ENCODE measurements around the gene COMMD2. TPM values are rescaled to one million over a fixed set of nuclear protein-coding genes. Genes with fewer than 3 reads are reported as not detected.

COMMD2 gene
- total and polyA plus RNA-seq, 7 experiments from 2014 or later = 29.9 to 77.5 (median 39.6) TPM

DNA sequence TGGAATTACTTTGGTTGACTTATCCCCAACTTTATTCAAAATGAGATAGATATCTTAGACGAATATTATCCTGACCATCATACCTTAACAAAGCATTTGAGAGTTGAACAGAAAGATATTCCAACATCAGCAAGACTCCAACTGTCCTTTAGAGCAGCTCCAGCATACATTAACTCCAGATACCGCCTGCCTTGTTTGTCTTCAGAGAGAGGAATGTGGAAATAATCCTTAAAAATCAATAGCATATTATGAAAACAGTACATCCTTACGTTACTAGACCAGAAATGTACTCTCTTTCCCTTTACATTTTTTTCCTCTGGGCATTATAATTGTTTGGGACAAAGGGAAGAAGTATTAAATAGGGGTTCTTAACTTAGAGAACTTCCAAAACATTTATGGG is 38.4 kb upstream of the COMMD2 start:
- ATAC-seq = no peak
- no peaks in the 10 kb centered on the region for H3K4me1 Mint-ChIP-seq
- peaks cover 28 to 39% (median 32%) of the 10 kb centered on the region in 5 donors for H3K27me3 Mint-ChIP-seq
- POLR2A ChIA-PET = no interaction called here
- CTCF ChIA-PET = no interaction called here
- Histone ChIP-seq H3K4me3 (ENCODE audit: low read length) (no peak overlapping the region), H3K4me1 (ENCODE audit: control insufficient read depth in 2 of 2, insufficient read depth in 2 of 2, low read length in 2 of 2) (no peaks in the 10 kb centered on the region), H3K9me3 (ENCODE audit: control insufficient read depth in 2 of 3, low read length in 3 of 3) (no peaks in the 10 kb centered on the region), H3K27ac (ENCODE audit: low read depth, low read length) (no peak overlapping the region), H3K27me3 (ENCODE audit: control insufficient read depth in 2 of 2, insufficient read depth in 2 of 2, low read length in 2 of 2) (peaks cover 0 to 2% of the 10 kb centered on the region in 2 donors), H3K36me3 (ENCODE audit: control insufficient read depth in 2 of 3, insufficient read depth in 3 of 3, low read length in 3 of 3) (no peaks in the 10 kb centered on the region)
- H3K27ac Mint-ChIP-seq = no peak overlapping the region
- H3K36me3 Mint-ChIP-seq = no peaks in the 10 kb centered on the region
- DNase-seq = no peak
- intact Hi-C loops (cut with micrococcal nuclease) = no loop called here
- H3K4me3 Mint-ChIP-seq = no peak overlapping the region
- peaks cover 0 to 5% (median 0%) of the 10 kb centered on the region in 11 donors for H3K9me3 Mint-ChIP-seq

DNA sequence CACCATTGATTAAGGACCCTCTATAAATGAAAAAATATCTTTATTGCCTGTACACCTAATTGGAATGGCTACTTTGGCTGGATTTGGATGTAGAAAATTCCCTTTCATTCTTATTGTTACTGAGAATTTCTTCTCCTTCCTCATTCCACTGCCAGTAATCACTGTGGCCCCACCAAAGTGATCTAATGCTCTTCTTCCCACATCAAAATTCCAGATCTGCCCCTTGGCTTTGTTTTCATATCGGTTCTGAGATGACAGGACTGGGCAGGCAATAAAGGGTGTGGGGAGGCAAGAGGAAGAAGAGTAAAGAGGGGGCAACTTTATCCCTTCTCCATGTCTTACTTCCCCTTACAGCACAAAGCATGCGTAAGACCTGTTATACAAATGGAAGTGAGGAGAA is 38.0 kb upstream of the COMMD2 start:
- Mint-ChIP-seq H3K36me3 (no peaks in the 10 kb centered on the region), H3K4me3 (no peak overlapping the region), H3K27me3 (peaks cover 28 to 39% (median 32%) of the 10 kb centered on the region in 5 donors), H3K4me1 (no peaks in the 10 kb centered on the region), H3K9me3 (peaks cover 0 to 5% (median 0%) of the 10 kb centered on the region in 11 donors), H3K27ac (no peak overlapping the region)
- Histone ChIP-seq H3K4me3 (ENCODE audit: low read length) (no peak overlapping the region), H3K9me3 (ENCODE audit: control insufficient read depth in 2 of 3, low read length in 3 of 3) (no peaks in the 10 kb centered on the region), H3K27me3 (ENCODE audit: control insufficient read depth in 2 of 2, insufficient read depth in 2 of 2, low read length in 2 of 2) (peaks cover 0 to 2% of the 10 kb centered on the region in 2 donors), H3K4me1 (ENCODE audit: control insufficient read depth in 2 of 2, insufficient read depth in 2 of 2, low read length in 2 of 2) (no peaks in the 10 kb centered on the region), H3K36me3 (ENCODE audit: control insufficient read depth in 2 of 3, insufficient read depth in 3 of 3, low read length in 3 of 3) (no peaks in the 10 kb centered on the region), H3K27ac (ENCODE audit: low read depth, low read length) (no peak overlapping the region)
- intact Hi-C loops (cut with micrococcal nuclease) = no loop called here
- ATAC-seq (no peak), DNase-seq (no peak)
- ChIA-PET POLR2A (no interaction called here), CTCF (no interaction called here)

DNA sequence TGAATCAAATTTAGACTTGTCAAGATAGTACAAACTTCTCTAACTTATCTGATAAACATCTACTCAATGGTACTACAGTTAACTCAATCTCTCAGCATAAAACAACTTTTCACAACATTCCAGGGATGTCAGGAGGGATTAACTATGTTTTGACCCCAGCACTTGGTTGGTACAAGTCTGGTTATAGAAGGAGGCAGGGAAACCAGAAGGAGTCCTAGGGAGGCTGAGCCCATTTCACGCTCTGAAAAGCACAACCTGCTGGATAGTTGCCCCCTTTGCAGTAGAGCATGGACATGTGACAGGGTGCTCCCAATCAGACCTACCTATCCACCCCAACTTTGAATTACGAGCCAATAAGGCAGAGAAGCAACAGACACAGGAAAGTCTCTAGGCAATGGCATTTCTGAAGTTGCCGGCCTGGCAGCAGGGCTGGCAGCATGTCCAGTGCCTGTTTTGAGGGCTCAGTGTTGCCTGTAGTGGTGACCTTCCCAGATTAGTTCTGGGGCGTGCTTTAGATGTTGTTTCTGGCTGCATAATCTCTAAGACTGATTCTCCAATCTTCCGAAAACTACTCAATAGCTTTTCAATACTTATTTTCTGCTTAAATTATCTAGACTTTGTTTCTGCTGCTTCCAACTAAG is 31.9 kb upstream of the COMMD2 start:
- CTCF ChIA-PET = no interaction called here
- H3K27ac Mint-ChIP-seq = no peak overlapping the region

DNA sequence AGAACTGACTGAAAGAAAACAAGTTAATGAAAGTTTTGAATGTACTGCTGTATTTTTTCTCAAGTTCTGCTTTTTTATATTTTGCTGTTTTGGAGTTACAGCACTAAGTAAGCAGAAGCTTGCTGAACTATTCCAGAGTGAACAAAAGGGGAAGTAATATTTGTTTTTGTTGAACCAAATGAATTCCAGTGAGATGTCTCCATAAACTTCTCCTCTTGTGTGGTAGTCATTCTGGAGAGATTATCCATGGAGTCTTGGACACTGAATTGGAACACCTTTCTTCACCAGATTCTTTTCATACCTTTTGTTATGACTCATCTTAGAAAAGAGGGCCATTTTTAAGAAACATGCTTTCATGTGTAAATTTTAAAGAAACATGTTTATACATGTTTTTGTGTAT is 31.3 kb upstream of the COMMD2 start:
- no peak for DNase-seq
- no peak for ATAC-seq
- no peaks in the 10 kb centered on the region for H3K36me3 ChIP-seq (ENCODE audit: control insufficient read depth in 2 of 3, insufficient read depth in 3 of 3, low read length in 3 of 3)
- H3K27ac Mint-ChIP-seq = no peak overlapping the region
- no peaks in the 10 kb centered on the region for H3K4me1 ChIP-seq (ENCODE audit: control insufficient read depth in 2 of 2, insufficient read depth in 2 of 2, low read length in 2 of 2)
- no peak overlapping the region for H3K27ac ChIP-seq (ENCODE audit: low read depth, low read length)
- peaks cover 0 to 5% (median 0%) of the 10 kb centered on the region in 11 donors for H3K9me3 Mint-ChIP-seq
- H3K4me3 ChIP-seq (ENCODE audit: low read length) = no peak overlapping the region
- no peaks in the 10 kb centered on the region for H3K9me3 ChIP-seq (ENCODE audit: control insufficient read depth in 2 of 3, low read length in 3 of 3)
- CTCF ChIA-PET = no interaction called here
- intact Hi-C loops (cut with micrococcal nuclease) = no loop called here
- H3K4me1 Mint-ChIP-seq = no peaks in the 10 kb centered on the region
- H3K36me3 Mint-ChIP-seq = no peaks in the 10 kb centered on the region
- H3K27me3 Mint-ChIP-seq = peaks cover 0 to 19% (median 9%) of the 10 kb centered on the region in 5 donors
- H3K27me3 ChIP-seq (ENCODE audit: control insufficient read depth in 2 of 2, insufficient read depth in 2 of 2, low read length in 2 of 2) = peaks cover 0 to 3% of the 10 kb centered on the region in 2 donors
- no peak overlapping the region for H3K4me3 Mint-ChIP-seq
- POLR2A ChIA-PET = no interaction called here

More for the DNA sequence above, 31.9 kb upstream of the COMMD2 start:
- H3K27ac ChIP-seq (ENCODE audit: low read depth, low read length) = no peak overlapping the region
- DNase-seq (no peak), ATAC-seq (no peak)
- intact Hi-C loops (cut with micrococcal nuclease) = no loop called here
- Mint-ChIP-seq H3K4me3 (no peak overlapping the region), H3K4me1 (no peaks in the 10 kb centered on the region), H3K36me3 (no peaks in the 10 kb centered on the region), H3K9me3 (peaks cover 0 to 5% (median 0%) of the 10 kb centered on the region in 11 donors), H3K27me3 (peaks cover 0 to 20% (median 9%) of the 10 kb centered on the region in 5 donors)
- H3K9me3 ChIP-seq (ENCODE audit: control insufficient read depth in 2 of 3, low read length in 3 of 3) = no peaks in the 10 kb centered on the region
- POLR2A ChIA-PET = no interaction called here
- peaks cover 0 to 3% of the 10 kb centered on the region in 2 donors for H3K27me3 ChIP-seq (ENCODE audit: control insufficient read depth in 2 of 2, insufficient read depth in 2 of 2, low read length in 2 of 2)
- H3K36me3 ChIP-seq (ENCODE audit: control insufficient read depth in 2 of 3, insufficient read depth in 3 of 3, low read length in 3 of 3) = no peaks in the 10 kb centered on the region
- no peak overlapping the region for H3K4me3 ChIP-seq (ENCODE audit: low read length)
- H3K4me1 ChIP-seq (ENCODE audit: control insufficient read depth in 2 of 2, insufficient read depth in 2 of 2, low read length in 2 of 2) = no peaks in the 10 kb centered on the region

DNA sequence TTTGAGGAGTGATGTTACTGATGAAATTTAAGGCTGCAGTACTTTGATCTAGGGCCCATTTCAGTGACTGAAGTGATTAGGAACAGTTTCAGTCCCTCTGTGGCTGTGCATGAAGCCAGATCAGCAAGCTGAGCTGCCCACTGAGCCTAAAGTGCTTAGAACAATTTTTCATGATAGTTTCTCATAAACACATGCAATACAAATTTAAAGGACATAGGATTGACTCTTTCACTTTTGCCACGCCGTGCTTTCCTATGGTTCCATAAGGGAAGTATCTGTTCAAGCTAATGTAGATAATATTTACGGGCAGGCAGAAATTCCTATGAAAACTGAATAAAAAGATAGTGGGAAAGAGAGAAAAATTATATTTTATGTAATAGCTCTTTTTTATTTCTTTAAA is 29.5 kb upstream of the COMMD2 start:
- Mint-ChIP-seq H3K4me3 (peak overlapping the region in 1 of 10 donors; percentile 35), H3K4me1 (no peaks in the 10 kb centered on the region), H3K9me3 (peaks cover 0 to 5% (median 0%) of the 10 kb centered on the region in 11 donors), H3K27me3 (peaks cover 0 to 18% (median 4%) of the 10 kb centered on the region in 5 donors), H3K27ac (no peak overlapping the region), H3K36me3 (no peaks in the 10 kb centered on the region)
- Histone ChIP-seq H3K27ac (ENCODE audit: low read depth, low read length) (no peak overlapping the region), H3K4me1 (ENCODE audit: control insufficient read depth in 2 of 2, insufficient read depth in 2 of 2, low read length in 2 of 2) (no peaks in the 10 kb centered on the region), H3K9me3 (ENCODE audit: control insufficient read depth in 2 of 3, low read length in 3 of 3) (no peaks in the 10 kb centered on the region), H3K36me3 (ENCODE audit: control insufficient read depth in 2 of 3, insufficient read depth in 3 of 3, low read length in 3 of 3) (no peaks in the 10 kb centered on the region), H3K4me3 (ENCODE audit: low read length) (no peak overlapping the region), H3K27me3 (ENCODE audit: control insufficient read depth in 2 of 2, insufficient read depth in 2 of 2, low read length in 2 of 2) (peaks cover 0 to 3% of the 10 kb centered on the region in 2 donors)
- CTCF ChIA-PET = no interaction called here
- DNase-seq (no peak), ATAC-seq (no peak)
- POLR2A ChIA-PET = no interaction called here
- intact Hi-C loops (cut with micrococcal nuclease) = no loop called here

DNA sequence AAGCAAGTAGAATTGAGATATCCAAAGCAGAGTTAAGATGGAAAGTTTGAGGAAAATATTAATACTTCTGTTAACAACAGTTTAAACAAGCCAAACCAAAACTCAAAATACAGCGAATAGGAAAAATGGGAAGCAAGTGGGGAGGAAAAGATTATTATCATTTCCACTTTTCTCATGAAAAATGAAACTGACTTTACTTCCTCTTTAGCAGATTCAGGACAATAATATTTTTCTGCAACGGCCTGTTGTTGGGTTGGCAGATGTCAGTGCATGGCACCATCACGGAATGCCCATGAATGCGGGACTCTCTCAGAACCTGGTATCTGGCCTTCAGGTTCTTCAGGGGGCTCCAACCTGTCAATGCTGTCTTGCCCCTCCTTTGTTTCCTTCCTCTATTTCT is 28.9 kb upstream of the COMMD2 start:
- no peaks in the 10 kb centered on the region for H3K9me3 ChIP-seq (ENCODE audit: control insufficient read depth in 2 of 3, low read length in 3 of 3)
- ChIA-PET CTCF (no interaction called here), POLR2A (no interaction called here)
- ATAC-seq (no peak), DNase-seq (no peak)
- no peak overlapping the region for H3K27ac ChIP-seq (ENCODE audit: low read depth, low read length)
- no peaks in the 10 kb centered on the region for H3K4me1 ChIP-seq (ENCODE audit: control insufficient read depth in 2 of 2, insufficient read depth in 2 of 2, low read length in 2 of 2)
- H3K9me3 Mint-ChIP-seq = peaks cover 0 to 2% (median 0%) of the 10 kb centered on the region in 11 donors
- H3K36me3 ChIP-seq (ENCODE audit: control insufficient read depth in 2 of 3, insufficient read depth in 3 of 3, low read length in 3 of 3) = no peaks in the 10 kb centered on the region
- H3K4me3 Mint-ChIP-seq = peak overlapping the region in 3 of 10 donors; percentile 4 to 35 (median 19)
- no peak overlapping the region for H3K4me3 ChIP-seq (ENCODE audit: low read length)
- no peak overlapping the region for H3K27ac Mint-ChIP-seq
- intact Hi-C loops (cut with micrococcal nuclease) = no loop called here
- peaks cover 0 to 3% of the 10 kb centered on the region in 2 donors for H3K27me3 ChIP-seq (ENCODE audit: control insufficient read depth in 2 of 2, insufficient read depth in 2 of 2, low read length in 2 of 2)
- peaks cover 0 to 13% (median 4%) of the 10 kb centered on the region in 5 donors for H3K27me3 Mint-ChIP-seq
- no peaks in the 10 kb centered on the region for H3K4me1 Mint-ChIP-seq
- no peaks in the 10 kb centered on the region for H3K36me3 Mint-ChIP-seq
